ENCODE measurements around the gene LDLRAD3. TPM values are rescaled to one million over a fixed set of nuclear protein-coding genes. Genes with fewer than 3 reads are reported as not detected.

Gene LDLRAD3
- total and polyA plus RNA-seq, 8 donors: 2.5 to 6.8 (median 5.6) TPM

DNA sequence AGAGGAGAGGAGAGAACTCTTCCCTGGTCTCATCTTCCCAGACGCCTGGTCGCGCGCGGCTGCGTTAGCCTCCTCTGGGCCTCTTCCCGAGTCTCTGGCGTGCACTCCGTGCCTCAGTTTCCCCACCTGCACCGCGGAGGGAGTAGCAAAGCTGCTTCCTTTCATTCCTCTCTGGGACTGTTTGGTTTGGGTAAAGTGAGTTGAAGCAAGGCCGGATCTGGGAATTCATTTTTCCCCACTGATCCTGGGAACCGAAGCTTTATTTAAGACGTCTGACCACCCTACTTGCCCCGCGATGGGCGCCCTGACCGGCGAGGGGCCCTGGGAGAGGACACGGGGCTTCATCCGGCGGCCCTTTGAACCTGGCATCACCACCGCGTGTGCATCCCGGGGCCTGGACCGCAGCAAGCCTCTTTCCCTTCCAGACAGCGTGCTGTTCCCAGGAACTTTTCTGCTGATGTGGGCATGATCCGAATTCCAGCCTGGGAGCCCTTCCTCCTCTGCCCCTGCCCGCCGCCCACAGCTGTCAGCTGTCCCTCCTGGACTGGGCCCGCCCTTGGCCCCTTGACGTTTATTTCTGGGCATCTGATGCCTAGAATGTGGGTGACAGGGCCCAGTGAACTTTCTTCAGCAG, 758 bp downstream of the LDLRAD3 start:
- TF ChIP-seq, protein P1, sequence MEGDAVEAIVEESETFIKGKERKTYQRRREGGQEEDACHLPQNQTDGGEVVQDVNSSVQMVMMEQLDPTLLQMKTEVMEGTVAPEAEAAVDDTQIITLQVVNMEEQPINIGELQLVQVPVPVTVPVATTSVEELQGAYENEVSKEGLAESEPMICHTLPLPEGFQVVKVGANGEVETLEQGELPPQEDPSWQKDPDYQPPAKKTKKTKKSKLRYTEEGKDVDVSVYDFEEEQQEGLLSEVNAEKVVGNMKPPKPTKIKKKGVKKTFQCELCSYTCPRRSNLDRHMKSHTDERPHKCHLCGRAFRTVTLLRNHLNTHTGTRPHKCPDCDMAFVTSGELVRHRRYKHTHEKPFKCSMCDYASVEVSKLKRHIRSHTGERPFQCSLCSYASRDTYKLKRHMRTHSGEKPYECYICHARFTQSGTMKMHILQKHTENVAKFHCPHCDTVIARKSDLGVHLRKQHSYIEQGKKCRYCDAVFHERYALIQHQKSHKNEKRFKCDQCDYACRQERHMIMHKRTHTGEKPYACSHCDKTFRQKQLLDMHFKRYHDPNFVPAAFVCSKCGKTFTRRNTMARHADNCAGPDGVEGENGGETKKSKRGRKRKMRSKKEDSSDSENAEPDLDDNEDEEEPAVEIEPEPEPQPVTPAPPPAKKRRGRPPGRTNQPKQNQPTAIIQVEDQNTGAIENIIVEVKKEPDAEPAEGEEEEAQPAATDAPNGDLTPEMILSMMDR (IDR thresholded peaks at IDR 0.05): no peak
- Histone ChIP-seq H3K36me3 (no peaks in the 10 kb centered on the region), H3K9me3 (no peaks in the 10 kb centered on the region), H3K27ac (no peak overlapping the region), H3K4me3 (peak overlapping the region; percentile 35 to 72 (median 58)), H3K27me3 (no peaks in the 10 kb centered on the region), H3K4me1 (peaks cover 0 to 3% (median 2%) of the 10 kb centered on the region in 3 donors)
- peak in 3 of 4 donors; percentile 7 to 38 (median 18) for ATAC-seq
- WGBS, 2 donors: 19 to 21% methylated on average over 32 of the region's 32 CpGs
- FAIRE-seq: no peak
- intact Hi-C loops (cut with DNase I): no loop called here
- peak in 1 of 6 donors; percentile 20 for DNase-seq

DNA sequence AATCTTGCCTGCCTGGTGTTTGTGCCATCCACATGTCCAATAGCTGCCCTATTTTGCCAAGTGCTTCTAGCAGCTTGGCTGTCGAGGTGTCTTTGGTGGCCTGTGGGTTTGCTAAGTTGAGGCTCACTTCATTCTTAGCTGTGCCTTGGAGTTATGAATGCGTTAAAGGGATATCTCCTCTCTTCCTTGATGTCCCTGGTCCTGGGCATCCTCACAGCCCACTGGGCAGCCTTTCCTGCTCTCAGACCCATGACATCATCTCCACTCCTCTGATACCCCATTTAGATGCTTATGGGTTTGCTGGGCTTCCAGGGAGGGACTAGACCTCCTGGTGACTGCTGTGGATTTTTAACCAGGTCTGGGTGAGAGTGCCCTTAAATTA, 1.3 kb downstream of the LDLRAD3 start:
- Histone ChIP-seq H3K36me3 (no peaks in the 10 kb centered on the region), H3K27ac (no peak overlapping the region), H3K9me3 (no peaks in the 10 kb centered on the region), H3K27me3 (no peaks in the 10 kb centered on the region), H3K4me3 (peak overlapping the region in 2 of 4 donors; percentile 60 to 72), H3K4me1 (peaks cover 0 to 3% (median 2%) of the 10 kb centered on the region in 3 donors)
- TF ChIP-seq, protein P1 (IDR thresholded peaks at IDR 0.05): no peak
- FAIRE-seq: no peak
- intact Hi-C loops (cut with DNase I): no loop called here
- DNase-seq: no peak
- ATAC-seq: peak in 1 of 4 donors; percentile 11
- 79% methylated on average over 2 of the region's 2 CpGs for WGBS, 2 donors

DNA sequence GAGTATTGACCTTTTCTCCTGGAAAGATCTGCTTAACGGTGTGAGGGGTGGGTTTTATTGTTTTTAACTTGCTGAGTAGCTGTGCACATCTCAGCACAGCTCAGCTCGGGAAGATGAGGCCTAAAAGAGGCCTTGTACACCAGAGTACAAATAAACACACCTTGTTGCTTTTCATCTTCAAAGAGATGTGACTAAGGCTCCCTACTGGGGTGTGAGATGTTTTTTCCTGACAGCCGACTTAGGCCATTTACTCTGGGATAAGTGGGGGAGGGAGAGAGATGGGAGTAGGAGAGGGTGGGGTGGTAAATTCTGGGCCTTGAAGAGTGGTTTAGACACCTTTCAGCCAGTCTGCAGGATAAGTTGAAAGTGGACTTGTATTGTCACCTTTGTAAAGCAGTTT, 2.9 kb downstream of the LDLRAD3 start:
- Histone ChIP-seq H3K4me3 (no peak overlapping the region), H3K9me3 (no peaks in the 10 kb centered on the region), H3K27me3 (no peaks in the 10 kb centered on the region), H3K36me3 (no peaks in the 10 kb centered on the region), H3K4me1 (peaks cover 0 to 3% (median 2%) of the 10 kb centered on the region in 3 donors), H3K27ac (no peak overlapping the region)
- intact Hi-C loops (cut with DNase I): no loop called here
- TF ChIP-seq, protein P1 (IDR thresholded peaks at IDR 0.05): no peak
- 63 to 70% methylated on average over 3 of the region's 3 CpGs for WGBS, 2 donors
- no peak for ATAC-seq
- DNase-seq: no peak
- FAIRE-seq: no peak

DNA sequence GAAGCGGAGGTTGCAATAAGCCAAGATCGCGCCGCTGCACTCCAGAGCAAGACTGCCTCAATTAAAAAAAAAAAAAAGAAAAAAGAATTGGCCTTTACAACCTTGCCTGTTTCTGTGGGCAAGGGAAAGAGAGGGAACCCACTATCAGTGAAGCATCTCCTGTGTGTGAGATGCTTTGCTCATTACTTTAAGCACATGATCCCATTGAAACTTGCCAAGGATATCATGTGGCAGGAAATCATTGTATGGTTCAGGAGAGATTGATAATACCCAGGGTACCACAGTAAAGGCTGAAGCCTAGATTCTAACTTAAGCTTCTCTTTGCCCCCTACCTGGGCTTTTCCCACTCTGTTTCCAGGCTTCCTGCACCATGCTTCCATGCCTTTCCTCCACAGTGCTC, 3.6 kb downstream of the LDLRAD3 start:
- intact Hi-C loops (cut with DNase I): no loop called here
- 98% methylated on average over 4 of the region's 4 CpGs for WGBS, 2 donors
- DNase-seq: no peak
- ATAC-seq: no peak
- TF ChIP-seq, protein P1 (IDR thresholded peaks at IDR 0.05): no peak
- no peak for FAIRE-seq
- Histone ChIP-seq H3K4me3 (no peak overlapping the region), H3K9me3 (no peaks in the 10 kb centered on the region), H3K36me3 (no peaks in the 10 kb centered on the region), H3K4me1 (peaks cover 0 to 3% (median 2%) of the 10 kb centered on the region in 3 donors), H3K27me3 (no peaks in the 10 kb centered on the region), H3K27ac (no peak overlapping the region)

DNA sequence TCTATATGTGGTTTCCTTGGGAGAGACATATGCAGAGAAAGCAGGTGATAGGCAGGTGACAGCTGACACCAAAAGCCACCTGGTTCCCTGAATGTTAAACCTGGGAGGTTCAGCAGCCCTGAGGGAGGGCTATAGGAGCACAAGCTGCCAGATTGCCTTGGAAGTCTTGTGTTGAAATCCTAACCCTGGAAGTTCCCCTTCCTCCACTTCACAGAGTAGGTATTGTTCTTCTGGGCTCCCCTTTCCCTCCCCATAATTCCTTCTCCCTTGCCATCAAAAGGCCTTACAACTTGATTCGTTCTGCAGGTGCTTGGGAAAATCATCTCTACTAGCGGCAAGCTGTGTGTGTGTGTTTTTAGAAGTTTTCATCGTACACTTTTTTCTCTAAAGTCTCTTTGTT, 5.4 kb downstream of the LDLRAD3 start:
- Histone ChIP-seq H3K9me3 (no peaks in the 10 kb centered on the region), H3K36me3 (no peaks in the 10 kb centered on the region), H3K4me1 (peaks cover 0 to 3% (median 0%) of the 10 kb centered on the region in 3 donors), H3K27ac (no peak overlapping the region), H3K4me3 (no peak overlapping the region), H3K27me3 (no peaks in the 10 kb centered on the region)
- ATAC-seq (peak in 1 of 4 donors; percentile 34), DNase-seq (no peak), FAIRE-seq (no peak)
- intact Hi-C loops (cut with DNase I): no loop called here
- TF ChIP-seq, protein P1 (IDR thresholded peaks at IDR 0.05): no peak
- WGBS, 2 donors: 68 to 77% methylated on average over 3 of the region's 3 CpGs

Data from pancreas (tissue), 10 donors.